ENCODE results near the gene LINGO4. TPM values are rescaled to one million over a fixed set of nuclear protein-coding genes. Genes with fewer than 3 reads are reported as not detected.
A peak's percentile ranks its signal among the peaks of the same experiment; 100 is the strongest.

Gene LINGO4
- total RNA-seq, 6 donors from 2014 or later: 0.22 to 0.89 (median 0.61) TPM; not detected in 1

DNA sequence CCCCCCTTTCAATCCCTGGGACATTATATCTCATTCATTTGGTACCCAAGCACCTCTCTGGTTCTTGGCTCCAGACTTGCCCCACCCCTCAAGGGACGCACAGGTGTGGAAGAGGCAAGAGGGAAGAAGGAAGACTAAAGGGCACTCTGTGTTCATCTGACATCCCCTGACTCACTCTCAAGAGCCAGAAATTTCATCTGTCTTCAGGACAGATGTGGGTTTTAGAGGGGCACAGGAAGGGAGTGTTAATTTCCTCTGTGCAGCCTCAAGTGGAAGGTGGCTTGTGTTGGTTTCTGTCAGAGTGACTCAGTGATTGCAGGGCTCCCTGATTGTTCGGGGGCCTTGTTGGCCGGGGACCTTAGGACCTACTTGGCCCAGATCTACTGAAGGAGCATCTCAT lies 32.0 kb upstream of the LINGO4 start:
- DNase-seq (no peak), ATAC-seq (ENCODE audit: low FRiP score in 2 of 2) (no peak)
- peaks cover 0 to 25% (median 14%) of the 10 kb centered on the region in 4 donors for H3K27me3 ChIP-seq
- TF ChIP-seq POLR2AphosphoS5 (IDR thresholded peaks at IDR 0.05) (no peak), CTCF (IDR thresholded peaks at IDR 0.05) (no peak), EP300 (IDR thresholded peaks at IDR 0.05) (no peak), POLR2A (IDR thresholded peaks at IDR 0.05) (no peak)
- peaks cover 29 to 47% (median 43%) of the 10 kb centered on the region in 4 donors for H3K4me1 ChIP-seq
- 41 to 43% methylated on average over 1 to 3 of the region's 3 CpGs for WGBS, 2 donors
- H3K27ac ChIP-seq: peak overlapping the region in 1 of 4 donors; percentile 21
- no peaks in the 10 kb centered on the region for H3K9me3 ChIP-seq
- no peaks in the 10 kb centered on the region for H3K36me3 ChIP-seq
- H3K4me3 ChIP-seq: no peak overlapping the region

DNA sequence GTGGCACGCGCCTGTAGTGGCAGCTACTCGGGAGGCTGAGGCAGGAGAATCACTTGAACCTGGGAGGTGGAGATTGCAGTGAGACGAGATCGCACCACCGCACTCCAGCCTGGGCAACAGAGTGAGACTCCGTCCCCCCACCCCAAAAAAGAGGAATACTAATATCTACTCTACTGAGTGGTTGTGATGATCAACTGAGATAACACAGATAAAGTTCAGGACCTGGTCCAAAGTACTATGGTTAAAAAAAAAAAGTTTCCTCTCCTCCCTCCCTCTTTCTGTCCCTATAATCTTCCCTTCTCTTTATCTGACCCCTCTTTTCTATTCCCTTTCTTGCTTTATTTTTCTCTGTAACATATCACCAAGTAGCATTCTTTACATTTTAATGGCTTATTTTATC lies 30.4 kb upstream of the LINGO4 start:
- ATAC-seq (ENCODE audit: low FRiP score in 2 of 2) (no peak), DNase-seq (no peak)
- Histone ChIP-seq H3K27me3 (peaks cover 0 to 25% (median 14%) of the 10 kb centered on the region in 4 donors), H3K4me3 (no peak overlapping the region), H3K27ac (no peak overlapping the region), H3K9me3 (no peaks in the 10 kb centered on the region), H3K4me1 (peaks cover 31 to 53% (median 49%) of the 10 kb centered on the region in 4 donors), H3K36me3 (no peaks in the 10 kb centered on the region)
- TF ChIP-seq POLR2AphosphoS5 (IDR thresholded peaks at IDR 0.05) (no peak), POLR2A (IDR thresholded peaks at IDR 0.05) (no peak), EP300 (IDR thresholded peaks at IDR 0.05) (no peak), CTCF (IDR thresholded peaks at IDR 0.05) (no peak)
- WGBS, 2 donors: 89 to 95% methylated on average over 7 of the region's 7 CpGs

DNA sequence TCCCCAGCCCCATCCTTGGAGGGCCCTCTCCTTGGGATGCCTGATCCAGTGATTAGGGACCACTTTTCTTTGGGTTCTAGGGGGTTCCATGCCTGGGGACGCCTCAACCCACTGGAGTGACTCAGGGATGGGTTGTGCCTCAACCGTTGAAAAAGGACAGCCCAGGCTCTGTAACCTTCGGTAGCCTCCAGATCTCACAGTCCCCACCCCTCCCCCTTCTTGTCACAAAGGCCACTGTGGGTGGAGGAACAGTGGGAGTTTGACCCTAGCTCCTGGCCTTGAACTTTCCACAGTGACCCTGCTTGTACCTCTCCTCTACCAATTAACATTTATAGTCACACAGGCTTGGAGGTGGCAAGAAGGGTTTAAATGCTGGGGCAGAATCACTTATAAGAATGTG lies 29.0 kb upstream of the LINGO4 start:
- no peak overlapping the region for H3K27ac ChIP-seq

GRCh38 chr1:151833172-151833900 lies 28.1 kb upstream of the LINGO4 start:
- ATAC-seq (ENCODE audit: low FRiP score in 2 of 2) (no peak), DNase-seq (no peak)
- Histone ChIP-seq H3K36me3 (no peaks in the 10 kb centered on the region), H3K27me3 (peaks cover 0 to 9% (median 4%) of the 10 kb centered on the region in 4 donors), H3K4me3 (no peak overlapping the region), H3K9me3 (no peaks in the 10 kb centered on the region), H3K27ac (peak overlapping the region in 1 of 4 donors; percentile 84), H3K4me1 (peaks cover 26 to 56% (median 42%) of the 10 kb centered on the region in 4 donors)
- WGBS, 2 donors: 78 to 84% methylated on average over 7 to 8 of the region's 8 CpGs
- TF ChIP-seq CTCF (IDR thresholded peaks at IDR 0.05) (no peak), POLR2AphosphoS5 (IDR thresholded peaks at IDR 0.05) (no peak), EP300 (IDR thresholded peaks at IDR 0.05) (no peak), POLR2A (IDR thresholded peaks at IDR 0.05) (no peak)

More for the DNA sequence above, 29.0 kb upstream of the LINGO4 start:
- H3K4me3 ChIP-seq: no peak overlapping the region
- ATAC-seq (ENCODE audit: low FRiP score in 2 of 2) (no peak), DNase-seq (no peak)
- H3K4me1 ChIP-seq: peaks cover 26 to 56% (median 43%) of the 10 kb centered on the region in 4 donors
- TF ChIP-seq CTCF (IDR thresholded peaks at IDR 0.05) (no peak), POLR2AphosphoS5 (IDR thresholded peaks at IDR 0.05) (no peak), POLR2A (IDR thresholded peaks at IDR 0.05) (no peak), EP300 (IDR thresholded peaks at IDR 0.05) (no peak)
- H3K36me3 ChIP-seq: no peaks in the 10 kb centered on the region
- no peaks in the 10 kb centered on the region for H3K9me3 ChIP-seq
- WGBS, 2 donors: 52 to 60% methylated on average over 2 to 3 of the region's 3 CpGs
- H3K27me3 ChIP-seq: peaks cover 0 to 18% (median 12%) of the 10 kb centered on the region in 4 donors
